ENCODE data around the gene PXDN.

Gene PXDN

DNA sequence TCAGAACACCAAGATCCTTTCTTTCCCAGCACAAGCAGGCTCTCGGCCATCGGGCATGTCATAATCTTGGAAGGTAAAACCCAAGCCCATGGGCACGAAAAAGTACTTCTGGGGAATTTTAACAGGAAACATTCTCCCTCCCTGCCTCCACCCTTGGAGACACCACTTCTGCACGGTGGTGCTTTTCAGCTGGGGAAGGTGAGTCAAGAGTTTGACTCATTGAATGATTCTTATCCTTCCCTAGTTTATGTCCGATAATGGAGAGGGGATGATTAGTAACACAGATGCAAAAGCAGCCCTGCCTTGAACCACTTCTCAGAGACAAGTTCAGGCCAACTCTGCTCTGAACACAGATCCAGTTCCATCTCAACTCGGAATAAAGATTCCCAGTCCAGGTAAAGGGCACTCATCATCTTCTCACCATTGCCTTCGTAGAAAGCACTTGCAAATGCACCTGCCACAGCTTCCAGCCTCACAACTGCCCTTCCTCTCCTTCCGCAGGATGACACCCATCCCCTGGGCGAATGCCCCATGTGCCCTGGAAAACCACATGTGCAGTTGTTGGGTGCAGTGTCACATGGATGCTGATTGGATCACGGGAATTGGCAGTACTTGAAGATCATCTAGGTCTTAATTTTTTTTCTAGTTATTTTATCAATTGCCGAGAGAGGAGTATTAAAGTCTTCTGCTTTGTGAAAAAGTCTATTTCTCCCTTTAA is 136.2 kb downstream of the PXDN start:
- DNase-seq = no peak

DNA sequence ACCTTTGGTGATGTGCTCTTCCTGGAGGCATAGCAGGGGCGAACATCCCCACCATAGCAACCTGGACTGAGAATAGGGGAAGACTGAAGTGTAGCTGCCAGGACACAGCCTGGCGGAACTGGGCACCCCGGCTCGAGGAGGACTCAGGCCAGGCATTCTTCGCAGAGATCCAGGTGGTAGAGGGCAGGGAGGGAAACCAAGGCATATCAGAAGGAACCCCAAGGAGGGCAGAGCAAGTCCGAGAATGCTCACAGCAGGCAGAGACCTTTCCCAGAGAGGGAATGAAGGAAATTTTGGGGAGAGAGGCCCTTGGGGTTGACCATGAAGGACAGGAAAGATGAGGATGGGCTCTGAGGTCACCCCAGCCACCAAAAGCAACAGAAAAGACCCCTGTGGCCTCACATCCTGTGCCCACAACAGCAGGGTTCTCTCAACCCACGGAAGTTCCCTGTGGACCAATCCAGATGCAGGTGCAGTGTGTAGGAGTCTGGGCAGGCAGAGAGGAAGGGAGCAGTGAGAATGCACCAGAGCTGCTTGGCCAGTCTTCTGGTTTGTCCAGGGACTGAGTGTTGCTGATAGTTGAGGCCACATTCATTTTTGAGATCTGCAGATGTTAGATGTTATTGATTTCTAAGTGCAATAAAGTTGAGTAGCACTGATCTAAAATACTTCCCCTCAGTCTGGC is 136.9 kb downstream of the PXDN start:
- no peak for DNase-seq

DNA sequence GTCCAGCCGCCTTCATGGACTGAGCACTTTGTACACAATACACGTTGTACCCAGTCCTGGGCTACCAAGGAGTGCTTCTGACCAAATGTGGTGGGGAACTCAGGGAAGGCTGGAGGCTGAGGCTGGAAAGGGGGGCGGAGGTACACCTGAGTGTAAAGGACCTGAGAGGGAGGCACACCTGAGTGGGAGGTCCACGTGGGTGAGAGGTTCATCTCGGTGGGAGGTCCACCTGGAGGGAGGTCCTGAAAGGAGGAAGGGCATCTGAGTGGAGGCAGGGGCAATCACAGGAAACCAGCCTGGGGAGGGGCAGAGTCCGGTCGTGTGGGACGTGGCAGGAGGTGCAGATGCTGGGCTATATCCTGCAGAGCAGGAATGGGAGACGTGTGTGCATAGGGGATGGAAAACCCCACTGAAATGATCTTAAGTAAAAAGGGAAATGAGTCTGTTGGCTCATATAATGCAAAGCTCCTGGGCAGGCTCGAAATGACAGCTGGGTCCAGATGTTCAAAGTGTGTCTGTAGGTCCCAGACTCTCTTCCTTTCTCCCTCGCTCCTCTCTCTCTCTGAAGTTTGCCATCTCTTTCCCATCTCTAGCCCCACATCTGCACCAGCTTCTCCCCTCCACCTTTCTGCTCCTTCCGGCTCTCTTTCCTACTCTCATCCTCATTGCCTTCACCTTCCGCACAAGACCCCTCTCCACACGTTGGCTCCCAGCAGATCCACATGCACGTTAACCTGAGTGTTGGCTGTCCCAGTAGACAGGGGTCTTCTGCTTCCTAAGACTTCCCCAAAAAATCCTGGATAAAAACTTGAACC is 137.7 kb downstream of the PXDN start:
- no peak for DNase-seq

DNA sequence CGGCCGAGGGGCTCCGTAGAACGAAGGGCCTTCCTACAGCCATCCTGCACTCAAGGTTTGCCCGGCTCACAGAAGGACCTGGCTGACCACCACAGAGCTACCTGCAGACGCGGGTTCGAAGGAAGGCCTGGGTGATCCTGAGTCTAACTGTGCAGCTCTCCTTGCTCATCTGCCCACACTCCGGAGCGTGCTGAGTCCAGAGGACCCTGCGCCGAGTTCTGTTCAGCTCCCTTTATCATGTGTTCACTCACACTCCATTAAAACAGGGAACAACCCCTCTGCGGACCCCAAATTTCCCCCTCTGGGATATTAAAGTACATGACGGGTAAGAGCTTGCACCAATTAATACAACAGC is 138.3 kb downstream of the PXDN start:
- no peak for DNase-seq

DNA sequence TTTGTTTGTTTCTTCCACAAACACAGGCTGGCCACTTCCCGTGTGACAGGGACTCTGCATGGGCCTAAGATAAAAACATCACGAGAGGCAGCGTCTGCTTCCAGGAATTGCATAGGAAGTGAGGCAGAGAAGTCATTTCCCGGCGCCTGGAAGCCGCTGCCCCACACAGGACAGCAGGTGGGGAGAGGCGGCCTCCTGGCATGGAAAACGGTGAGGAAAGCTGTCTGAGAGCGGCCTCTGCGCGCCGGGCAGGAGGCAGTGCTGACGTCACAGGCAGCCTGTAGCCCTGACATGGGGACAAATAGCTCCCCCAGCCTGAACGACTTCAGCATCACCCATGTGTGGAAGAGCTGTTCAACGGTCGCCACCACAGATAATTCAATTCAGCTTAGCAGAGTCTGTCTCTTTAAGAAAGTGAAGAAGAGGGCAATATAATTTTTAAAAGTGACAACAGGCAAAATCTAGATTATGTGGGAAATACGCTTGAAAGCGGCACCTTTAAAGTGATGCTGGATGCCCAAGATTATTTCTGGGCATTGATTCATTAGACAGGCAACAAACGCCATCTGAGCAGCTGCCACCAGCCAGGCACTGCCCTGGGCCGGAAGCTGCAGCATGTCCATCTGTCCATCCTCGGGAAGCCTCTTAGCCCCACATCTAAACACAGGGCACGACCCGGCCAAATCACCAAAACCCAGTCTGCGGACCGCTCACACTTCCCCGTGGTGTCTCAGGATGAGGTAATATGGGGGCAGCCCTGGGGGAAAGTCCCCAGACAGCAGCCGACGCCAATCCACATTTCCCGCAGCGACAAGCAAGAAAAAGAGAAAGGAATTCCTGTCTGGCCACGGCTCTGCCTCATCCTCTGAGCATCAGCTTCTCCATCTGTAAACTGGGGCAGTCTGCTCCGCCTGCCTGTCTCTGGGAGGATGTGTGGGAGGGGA is 138.9 kb downstream of the PXDN start:
- DNase-seq = no peak

DNA sequence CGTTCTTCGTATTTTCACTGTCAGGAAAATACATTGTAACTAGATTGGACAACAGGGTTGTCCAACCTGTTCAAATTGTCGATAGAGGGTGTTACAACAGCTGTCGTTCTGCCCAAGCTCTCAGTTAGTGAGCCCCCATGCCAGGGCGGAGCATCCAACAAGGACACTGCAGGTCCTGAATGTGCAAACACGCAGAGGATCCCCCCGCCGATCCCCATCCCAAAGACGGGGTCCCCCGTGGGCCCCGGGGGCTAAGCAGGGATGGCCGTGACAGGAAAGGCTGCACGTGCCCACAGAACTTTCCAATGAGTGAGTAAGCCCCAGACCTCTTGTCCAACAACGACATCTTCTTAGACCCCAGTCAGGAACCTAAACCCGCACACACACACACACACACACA is 140.8 kb downstream of the PXDN start:
- DNase-seq = no peak

DNA sequence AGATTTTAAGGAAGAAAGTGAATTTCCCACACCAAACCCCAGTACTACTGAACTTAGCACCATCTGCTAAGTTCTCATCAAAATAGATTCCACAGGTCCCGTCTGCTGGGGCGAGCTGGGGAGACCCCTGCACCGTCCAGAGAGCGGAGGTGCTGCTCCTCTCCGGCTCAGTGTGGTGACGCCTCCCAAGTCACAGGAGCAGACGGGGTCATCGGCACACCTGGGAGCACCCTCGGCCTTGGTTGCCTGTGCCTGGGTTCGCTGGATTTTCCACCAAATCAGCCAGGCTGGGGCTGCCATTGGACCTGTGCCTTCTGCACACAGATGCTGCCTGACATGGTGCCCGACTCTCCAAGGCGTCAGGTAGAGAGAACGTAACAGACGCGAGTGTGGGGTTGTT is 141.3 kb downstream of the PXDN start:
- no peak for DNase-seq

DNA sequence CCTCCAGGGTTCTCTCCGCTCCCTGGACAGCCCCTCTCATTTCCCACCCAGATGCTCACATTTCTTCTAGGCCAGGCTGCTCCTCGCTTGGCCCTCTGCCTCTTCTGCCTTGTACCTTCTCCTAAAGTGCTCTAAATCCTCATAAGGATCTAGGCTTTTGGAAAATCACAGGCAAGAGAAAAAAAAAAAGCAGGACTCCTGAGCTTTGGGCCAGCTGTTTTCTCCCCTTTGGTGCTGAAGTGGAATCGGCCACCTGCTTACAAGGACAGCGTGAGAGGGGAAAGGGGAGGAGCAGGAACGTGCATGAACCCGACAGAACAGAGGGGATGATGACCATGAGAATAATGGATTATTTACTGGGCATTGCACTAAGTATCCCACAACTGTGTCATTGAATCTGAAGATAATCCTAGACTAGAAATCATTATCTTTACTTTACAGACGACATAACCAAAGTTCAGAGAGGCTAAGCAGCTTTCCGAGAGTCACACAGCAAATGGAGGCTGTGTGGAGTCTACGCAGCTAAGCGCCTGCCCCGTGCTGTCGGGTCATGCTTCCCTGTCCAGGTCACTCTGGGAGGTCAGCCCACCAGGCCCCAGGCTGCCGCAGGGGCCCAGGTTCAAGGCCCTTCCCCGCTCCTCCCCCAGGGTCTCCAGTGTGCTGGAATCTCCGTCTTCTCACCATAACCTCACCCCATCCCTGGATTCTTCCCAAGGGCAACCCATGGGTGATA is 141.9 kb downstream of the PXDN start:
- DNase-seq = no peak

DNA sequence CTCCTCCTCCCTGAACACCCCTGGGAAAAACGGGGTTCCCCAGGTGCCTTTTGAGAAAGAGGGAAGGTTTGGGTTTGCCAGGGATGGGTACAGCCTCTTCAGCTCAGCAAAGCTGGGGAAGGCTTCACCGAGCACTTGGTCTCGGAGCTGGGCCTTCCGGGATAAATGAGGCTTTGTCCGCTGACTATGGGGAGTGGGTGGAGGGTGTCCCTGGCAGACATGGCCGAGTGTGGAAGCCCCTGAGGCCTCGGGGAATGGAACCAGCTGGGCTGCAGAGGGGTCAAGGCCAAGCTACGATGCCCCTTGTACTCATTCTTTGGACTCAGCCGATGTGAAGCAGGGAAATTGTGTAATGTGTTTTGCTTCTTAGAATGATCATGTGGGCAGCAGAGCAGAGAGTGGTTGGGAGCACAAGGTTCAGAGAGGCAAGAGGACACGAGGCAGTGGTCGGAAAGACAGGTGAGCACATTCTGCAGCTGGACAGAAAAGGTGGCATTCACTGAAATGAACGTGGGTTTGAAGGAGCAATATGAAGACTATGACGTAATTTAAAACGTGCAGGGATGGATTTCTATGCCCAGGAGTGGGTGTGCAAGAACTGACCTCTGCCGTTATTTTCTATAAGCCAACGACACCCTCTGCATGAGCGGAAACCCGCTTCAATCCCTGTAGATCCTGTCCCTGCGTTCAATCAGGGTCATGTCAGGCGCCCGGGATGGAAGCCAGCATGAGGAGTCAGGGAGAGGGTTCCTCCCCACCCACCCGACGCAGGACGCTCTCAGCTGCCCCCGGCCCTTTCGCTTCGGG is 142.6 kb downstream of the PXDN start:
- DNase-seq = no peak

DNA sequence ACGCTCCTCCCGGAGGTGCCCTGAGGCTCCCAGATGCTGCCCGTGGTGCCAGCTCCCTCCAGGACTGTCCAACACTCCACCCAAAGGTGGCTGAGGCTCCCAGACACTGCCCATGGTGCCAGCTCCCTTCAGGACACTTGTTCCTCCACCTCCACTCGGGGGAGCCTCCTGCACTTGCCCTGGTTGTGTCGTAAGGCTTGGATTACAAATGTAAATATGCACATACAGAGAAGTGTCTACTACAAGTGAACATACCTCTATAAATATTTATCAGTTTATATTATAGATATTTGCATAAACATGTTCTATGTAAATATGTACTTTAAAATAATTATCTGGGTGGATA is 143.3 kb downstream of the PXDN start:
- DNase-seq = no peak

DNA sequence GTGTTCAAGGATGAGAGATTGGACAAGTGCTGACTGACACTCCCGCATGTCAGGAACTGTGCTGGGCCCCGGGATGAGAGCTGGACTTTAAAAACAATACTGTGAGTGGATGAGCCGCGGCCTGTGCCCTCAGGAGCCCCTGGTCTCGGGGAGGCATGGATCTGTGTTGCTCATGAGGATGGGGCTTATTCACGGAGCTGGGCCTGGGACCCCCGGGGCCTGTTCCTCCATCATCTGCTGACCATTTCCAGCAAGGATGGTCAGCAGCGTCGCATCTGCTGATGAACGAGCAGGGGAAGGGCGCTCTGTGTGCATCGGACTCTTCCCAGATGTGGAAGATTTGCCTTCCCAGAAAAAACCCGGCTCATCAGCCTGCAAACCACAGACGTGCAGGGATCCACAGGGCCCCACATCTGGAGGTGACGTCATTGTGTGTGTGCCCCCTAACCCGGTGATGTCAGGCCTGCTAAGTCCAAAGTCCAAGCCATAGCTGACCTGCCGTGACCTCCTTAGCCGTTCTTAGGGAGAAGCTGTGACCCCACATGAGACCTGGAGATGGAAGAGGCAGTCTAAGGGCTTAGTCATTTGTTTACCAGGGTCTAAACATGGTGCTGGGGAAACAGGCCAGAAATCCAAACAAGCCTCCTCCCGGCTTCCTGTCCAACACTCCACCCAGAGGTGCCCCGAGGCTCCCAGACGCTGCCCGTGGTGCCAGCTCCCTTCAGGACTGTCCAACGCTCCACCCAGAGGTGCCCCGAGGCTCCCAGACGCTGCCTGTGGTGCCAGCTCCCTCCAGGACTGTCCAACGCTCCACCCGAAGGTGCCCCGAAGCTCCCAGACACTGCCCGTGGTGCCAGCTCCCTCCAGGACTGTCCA is 143.9 kb downstream of the PXDN start:
- no peak for DNase-seq

DNA sequence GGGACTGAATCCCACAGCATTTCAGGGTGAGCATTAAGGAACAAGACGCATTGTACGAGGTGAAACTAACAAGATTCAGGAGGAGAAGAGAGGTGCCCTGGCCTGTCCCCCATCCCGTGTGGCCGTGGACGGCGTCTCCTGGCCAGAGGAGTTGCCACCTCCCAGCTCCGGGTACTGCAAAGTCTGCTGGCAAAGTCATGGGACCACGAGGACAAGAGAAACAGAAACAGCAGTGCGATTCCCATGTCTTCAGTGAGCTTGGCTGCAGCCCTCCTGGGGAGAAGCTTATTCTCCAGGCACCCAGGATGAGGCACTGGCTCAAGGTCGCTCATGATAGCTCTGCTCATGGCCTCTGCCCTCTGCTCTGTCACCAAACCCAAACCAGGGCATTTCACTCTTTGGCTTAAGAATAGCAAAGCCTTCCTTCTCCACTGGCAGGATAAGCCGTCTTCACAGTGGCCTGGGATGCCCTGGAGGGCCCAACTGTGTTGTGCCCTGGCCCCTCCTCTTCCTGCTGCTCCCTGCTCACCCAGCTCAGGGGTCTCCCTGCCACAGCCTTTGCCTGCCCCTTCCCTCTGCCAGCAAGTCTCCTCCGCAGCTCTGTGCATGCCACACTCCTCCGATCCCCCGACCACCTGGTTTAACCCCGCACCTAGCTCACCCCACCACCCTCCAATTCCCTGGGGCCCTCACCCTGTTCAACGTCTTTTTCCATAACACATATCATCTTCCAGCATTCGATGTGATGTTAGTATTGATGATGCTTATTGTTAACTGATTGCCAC is 144.8 kb downstream of the PXDN start:
- no peak for DNase-seq

DNA sequence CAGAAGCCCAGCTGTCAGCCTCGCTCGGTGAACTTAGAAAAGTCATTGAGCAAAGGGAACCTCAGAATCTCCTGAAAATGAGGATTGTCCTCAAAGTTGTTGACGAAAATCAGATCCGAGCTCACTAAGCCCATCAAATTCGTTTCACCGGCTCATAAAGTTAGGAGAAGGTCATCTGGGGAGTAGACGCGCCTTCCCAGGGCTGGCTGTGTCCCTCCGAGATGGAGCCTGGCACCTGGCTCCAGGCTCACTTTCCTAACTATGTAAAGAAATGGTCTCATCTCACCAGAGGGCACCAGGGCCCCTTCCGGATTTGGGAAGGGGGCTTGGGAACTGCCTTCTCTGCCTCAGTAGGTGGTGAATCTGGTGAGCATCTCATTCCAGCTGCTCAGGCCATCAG is 145.5 kb downstream of the PXDN start:
- DNase-seq = no peak

DNA sequence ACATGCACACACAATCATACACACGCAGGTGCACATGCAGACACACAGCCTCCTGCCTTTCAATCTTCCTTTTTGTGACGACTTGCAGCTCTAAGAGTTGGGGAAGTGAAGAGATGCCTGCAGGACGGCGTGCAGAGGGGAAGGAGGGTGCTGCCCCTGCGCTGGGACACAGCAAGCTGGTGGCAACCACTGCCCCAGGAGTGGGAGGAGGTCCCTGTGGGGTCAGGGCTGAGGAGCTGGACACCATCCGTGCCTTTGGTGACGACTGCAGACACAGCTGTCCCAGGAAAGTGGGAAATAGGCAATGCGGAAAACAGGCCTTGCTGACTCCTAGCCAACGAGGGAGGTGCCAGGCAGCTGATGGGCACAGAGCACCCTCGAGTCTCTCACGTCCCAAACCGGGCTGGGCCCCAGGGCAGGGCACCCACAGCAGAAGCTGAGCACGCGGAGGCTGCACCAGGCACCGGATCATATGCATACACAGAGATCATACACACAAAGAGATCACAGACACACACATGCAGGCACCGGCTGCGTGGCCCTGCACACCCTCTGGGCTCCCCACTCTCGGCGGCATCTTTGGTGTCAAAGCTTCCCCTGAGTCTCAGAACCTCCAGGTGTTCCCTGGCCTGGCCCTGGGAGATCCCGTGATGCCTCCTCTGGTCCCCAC is 146.1 kb downstream of the PXDN start:
- DNase-seq = no peak

DNA sequence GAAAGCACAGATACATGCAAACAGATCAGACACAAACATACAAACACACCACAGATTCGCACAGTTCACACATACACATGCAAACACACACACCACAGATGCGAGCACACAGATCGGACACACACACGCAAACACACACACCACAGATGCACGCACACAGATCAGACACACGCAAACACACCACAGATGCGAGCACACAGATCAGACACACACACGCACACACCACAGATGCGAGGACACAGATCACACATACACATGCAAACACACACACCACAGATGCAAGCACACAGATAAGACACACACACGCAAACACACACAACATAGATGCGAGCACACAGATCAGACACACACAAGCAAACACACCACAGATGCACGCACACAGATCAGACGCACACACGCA is 149.0 kb downstream of the PXDN start:
- no peak for DNase-seq

DNA sequence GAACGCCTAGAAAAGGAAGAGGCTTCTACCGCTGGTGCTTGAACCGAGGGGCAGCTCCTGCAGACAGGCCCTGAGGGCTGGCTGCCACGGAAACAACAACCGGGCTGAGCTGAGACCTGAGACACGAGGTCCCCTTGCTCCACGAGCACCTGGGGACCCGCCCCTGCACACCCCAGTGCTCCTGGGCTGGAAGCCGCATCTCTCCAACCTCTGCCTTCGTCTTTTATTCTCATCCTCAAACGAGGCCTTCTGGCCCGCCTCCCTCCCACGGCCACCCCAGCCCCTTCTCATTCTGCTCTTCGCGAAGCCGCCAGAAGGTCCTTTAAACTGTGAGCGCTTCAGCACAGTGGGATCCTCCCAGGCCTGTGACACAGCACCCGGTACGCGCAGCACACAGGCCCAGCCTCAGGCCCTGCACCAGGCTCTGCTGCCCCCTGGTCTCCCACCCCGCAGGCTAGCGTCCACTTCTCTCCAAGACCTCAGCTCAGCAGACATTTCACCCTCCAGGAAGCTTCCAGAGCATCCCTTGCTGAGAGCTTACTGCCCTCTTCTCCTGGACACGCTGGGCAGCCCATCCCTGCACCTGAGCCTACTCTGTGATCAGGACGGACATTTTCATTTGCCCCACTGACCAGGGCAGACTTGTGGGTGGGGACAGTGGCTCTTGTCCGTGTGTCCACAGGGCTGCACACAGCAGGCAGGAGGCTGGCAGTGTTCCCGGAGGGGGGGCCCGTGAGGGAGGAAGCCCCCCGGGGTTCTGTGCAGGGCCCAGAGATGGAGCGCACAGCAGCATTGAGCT is 149.7 kb downstream of the PXDN start:
- DNase-seq = no peak

DNA sequence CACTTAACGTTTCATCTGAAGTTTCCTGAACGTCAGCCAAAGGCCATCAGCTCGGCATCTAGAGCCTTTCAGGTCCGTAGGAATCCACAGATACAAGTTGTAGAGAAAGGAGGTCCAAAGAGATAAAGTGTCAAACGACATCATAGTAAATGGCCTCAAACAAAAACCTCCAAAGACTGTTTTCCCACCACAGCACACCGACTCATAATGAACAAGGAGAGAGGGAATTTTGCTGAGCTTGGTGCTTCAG is 150.3 kb downstream of the PXDN start:
- DNase-seq = no peak

DNA sequence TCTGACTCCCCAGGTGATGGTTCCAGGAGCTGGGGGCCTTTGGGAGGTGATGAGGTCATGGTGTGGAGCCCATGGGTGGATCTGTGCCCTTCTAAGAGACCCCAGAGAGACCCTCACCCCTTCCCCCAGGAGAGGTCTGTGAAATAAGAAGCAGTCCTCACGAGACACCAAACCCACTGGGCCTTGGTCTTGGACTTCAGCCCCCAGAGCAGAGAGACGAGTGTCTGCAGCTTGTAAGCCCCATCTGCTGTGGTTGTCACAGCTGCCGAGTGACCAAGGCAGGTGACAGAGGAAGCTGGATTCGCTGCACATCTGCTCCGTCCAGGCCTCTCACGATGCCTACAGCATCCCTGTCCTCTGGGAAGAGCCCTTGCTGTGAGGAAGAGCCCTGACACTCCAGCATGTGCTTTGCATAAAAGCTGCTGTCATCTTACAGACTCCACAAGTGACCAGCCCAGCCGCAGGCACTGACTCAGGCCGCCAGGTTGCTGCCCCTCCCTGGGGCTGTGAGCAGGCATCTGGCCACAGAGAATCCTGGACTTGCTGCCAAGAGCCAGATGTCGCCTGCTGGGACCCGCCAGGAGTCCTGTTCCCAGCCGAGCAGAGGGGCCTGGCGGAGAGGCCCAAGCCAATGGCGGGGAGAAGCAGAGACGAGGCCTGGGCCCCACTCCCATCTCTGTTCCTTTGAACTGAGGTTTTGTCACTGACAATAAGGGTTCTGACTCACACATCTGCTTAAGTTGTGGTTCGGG is 150.8 kb downstream of the PXDN start:
- peak; percentile 57 for DNase-seq
